Calu3 (cell line): ENCODE results near the gene SURF6. TPM values are rescaled to one million over a fixed set of nuclear protein-coding genes. Genes with fewer than 3 reads are reported as not detected.

ENCODE experiments used
- BruUV-seq: library from RNA; stranded (reverse); fragments of 400-500 nt; replicated peaks from 2 replicates; lab custom pipeline; 2021; lab: Mats Ljungman, UMichigan
- CTCF ChIA-PET: fragments of 300-600 bp; sonication (Branson Sonifier 250); formaldehyde crosslinking; loops from one replicate; lab custom pipeline; 2022; ENCODE audit warnings: antibody characterized with exemption; lab: Charles Lee
- DNase-seq: peaks from one replicate; pipeline ENCODE4 v3.0.0; 2022
- H3K27ac Mint-ChIP-seq: one replicate; pipeline ENCODE4 v1.8.0; 2022; ENCODE audit warnings: mixed read lengths; ENCODE audit not compliant: unreplicated experiment
- H3K27me3 Mint-ChIP-seq: one replicate; pipeline ENCODE4 v1.8.0; 2022; ENCODE audit warnings: mixed read lengths; ENCODE audit not compliant: unreplicated experiment
- H3K36me3 Mint-ChIP-seq: one replicate; pipeline ENCODE4 v1.8.0; 2022; ENCODE audit warnings: mild to moderate bottlenecking, moderate library complexity, mixed read lengths; ENCODE audit not compliant: insufficient read depth, unreplicated experiment
- H3K4me1 Mint-ChIP-seq: one replicate; pipeline ENCODE4 v1.8.0; 2022; ENCODE audit warnings: mild to moderate bottlenecking, low read depth, mixed read lengths; ENCODE audit not compliant: unreplicated experiment
- H3K4me3 Mint-ChIP-seq: one replicate; pipeline ENCODE4 v1.8.0; 2022; ENCODE audit warnings: mild to moderate bottlenecking, low read depth, moderate library complexity, mixed read lengths; ENCODE audit not compliant: unreplicated experiment
- H3K9me3 Mint-ChIP-seq: one replicate; pipeline ENCODE4 v1.8.0; 2022; ENCODE audit warnings: low read depth, mixed read lengths; ENCODE audit not compliant: unreplicated experiment
- intact Hi-C: fragments of 100-400 bp; cut with micrococcal nuclease; formaldehyde crosslinking; loops from one replicate; pipeline ENCODE4 v1.10.0; 2022; ENCODE audit not compliant: unreplicated experiment
- total RNA-seq: library from RNA; stranded (reverse); gene quantifications from 2 replicates; pipeline ENCODE4 v1.2.3, GENCODE V29; 2022
- TF ChIP-seq, protein P1 (sequence below): fragments of 200-600 bp; IDR thresholded peaks from one replicate; pipeline ENCODE4 v1.8.0; 2022; ENCODE audit warnings: antibody characterized with exemption; ENCODE audit not compliant: unreplicated experiment

The SURF6 gene
- total RNA-seq, 1 experiment from 2014 or later: 20.4 TPM

DNA sequence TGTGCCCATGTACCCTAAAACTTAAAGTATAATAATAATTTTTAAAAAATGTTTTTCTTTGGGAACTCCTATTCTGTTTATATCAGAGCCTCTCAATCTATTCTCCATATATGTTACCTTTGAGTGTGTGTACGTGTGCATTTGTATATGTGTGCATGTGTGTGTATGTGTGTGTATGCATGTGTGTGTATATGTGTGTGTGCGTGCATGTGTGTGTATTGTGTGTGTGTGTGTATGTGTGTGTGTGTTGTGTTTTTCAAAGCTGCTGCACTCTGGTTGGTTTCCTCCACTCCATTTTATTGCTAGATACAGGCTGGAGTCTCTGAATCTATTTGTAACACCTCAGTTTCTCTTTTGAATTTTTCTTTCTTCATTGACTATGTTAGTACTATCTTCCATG is 20.0 kb downstream of the SURF6 start:
- Mint-ChIP-seq H3K27me3 (peaks cover 17% of the 10 kb centered on the region), H3K4me3 (no peak overlapping the region), H3K4me1 (no peaks in the 10 kb centered on the region), H3K36me3 (no peaks in the 10 kb centered on the region), H3K27ac (no peak overlapping the region), H3K9me3 (no peaks in the 10 kb centered on the region)
- no TSS peak for BruUV-seq
- intact Hi-C loops: no loop called here
- CTCF ChIA-PET: no interaction called here
- TF ChIP-seq, protein P1, sequence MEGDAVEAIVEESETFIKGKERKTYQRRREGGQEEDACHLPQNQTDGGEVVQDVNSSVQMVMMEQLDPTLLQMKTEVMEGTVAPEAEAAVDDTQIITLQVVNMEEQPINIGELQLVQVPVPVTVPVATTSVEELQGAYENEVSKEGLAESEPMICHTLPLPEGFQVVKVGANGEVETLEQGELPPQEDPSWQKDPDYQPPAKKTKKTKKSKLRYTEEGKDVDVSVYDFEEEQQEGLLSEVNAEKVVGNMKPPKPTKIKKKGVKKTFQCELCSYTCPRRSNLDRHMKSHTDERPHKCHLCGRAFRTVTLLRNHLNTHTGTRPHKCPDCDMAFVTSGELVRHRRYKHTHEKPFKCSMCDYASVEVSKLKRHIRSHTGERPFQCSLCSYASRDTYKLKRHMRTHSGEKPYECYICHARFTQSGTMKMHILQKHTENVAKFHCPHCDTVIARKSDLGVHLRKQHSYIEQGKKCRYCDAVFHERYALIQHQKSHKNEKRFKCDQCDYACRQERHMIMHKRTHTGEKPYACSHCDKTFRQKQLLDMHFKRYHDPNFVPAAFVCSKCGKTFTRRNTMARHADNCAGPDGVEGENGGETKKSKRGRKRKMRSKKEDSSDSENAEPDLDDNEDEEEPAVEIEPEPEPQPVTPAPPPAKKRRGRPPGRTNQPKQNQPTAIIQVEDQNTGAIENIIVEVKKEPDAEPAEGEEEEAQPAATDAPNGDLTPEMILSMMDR: no peak
- DNase-seq: no peak

DNA sequence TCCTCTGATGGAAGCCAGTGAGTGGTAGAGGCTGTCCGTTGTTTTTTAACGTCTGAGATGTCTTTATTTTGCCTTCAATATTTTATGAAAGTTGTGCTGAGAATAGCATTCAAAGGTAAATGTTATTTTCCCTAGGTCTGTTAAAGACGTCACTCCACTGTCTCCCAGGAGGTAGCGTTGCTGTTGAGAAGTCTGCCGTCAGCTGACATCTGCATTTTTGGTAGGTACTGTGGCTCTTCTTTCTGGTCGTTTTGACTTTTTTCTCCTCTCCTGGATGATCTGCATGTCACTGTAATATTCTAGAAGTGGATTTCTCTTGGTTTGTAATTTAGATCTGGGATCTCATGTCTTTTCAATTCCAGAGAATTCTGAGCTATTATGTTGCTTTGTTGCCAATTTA is 26.4 kb downstream of the SURF6 start:
- TF ChIP-seq, protein P1: no peak
- Mint-ChIP-seq H3K4me3 (no peak overlapping the region), H3K9me3 (peaks cover 7% of the 10 kb centered on the region), H3K4me1 (no peaks in the 10 kb centered on the region), H3K27me3 (peaks cover 60% of the 10 kb centered on the region), H3K27ac (no peak overlapping the region), H3K36me3 (no peaks in the 10 kb centered on the region)
- CTCF ChIA-PET: interaction anchor here (0.7 kb wide), 1 partner anchor 194 kb away, joined by 4 read pairs; no protein-coding TSS in a partner anchor
- intact Hi-C loops: no loop called here
- DNase-seq: no peak
- BruUV-seq: no TSS peak

DNA sequence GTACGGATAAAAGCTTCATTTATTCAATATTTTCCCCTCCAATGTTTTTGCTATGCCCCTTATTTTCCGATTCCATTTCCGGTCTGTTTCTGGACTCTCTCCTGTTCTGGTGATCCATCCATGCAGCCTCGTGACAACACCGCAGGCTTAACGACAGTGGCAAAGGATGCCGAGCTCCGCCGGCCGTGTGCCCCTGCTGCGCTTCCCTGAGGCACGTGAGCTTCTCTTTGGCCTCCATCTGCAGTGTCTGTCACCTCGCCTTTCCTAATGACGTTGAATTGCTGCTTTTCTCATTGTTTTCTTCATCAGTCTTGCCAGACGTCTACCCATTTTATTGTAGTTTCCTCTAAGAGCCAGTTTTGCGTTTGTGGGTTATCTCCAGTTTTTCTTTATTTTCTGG is 28.7 kb downstream of the SURF6 start:
- no peaks in the 10 kb centered on the region for H3K4me1 Mint-ChIP-seq
- no TSS peak for BruUV-seq
- intact Hi-C loops: no loop called here
- H3K27ac Mint-ChIP-seq: no peak overlapping the region
- CTCF ChIA-PET: no interaction called here
- no peak overlapping the region for H3K4me3 Mint-ChIP-seq
- no peaks in the 10 kb centered on the region for H3K36me3 Mint-ChIP-seq
- no peak for DNase-seq
- TF ChIP-seq, protein P1: no peak
- peaks cover 65% of the 10 kb centered on the region for H3K27me3 Mint-ChIP-seq
- H3K9me3 Mint-ChIP-seq: peaks cover 7% of the 10 kb centered on the region

DNA sequence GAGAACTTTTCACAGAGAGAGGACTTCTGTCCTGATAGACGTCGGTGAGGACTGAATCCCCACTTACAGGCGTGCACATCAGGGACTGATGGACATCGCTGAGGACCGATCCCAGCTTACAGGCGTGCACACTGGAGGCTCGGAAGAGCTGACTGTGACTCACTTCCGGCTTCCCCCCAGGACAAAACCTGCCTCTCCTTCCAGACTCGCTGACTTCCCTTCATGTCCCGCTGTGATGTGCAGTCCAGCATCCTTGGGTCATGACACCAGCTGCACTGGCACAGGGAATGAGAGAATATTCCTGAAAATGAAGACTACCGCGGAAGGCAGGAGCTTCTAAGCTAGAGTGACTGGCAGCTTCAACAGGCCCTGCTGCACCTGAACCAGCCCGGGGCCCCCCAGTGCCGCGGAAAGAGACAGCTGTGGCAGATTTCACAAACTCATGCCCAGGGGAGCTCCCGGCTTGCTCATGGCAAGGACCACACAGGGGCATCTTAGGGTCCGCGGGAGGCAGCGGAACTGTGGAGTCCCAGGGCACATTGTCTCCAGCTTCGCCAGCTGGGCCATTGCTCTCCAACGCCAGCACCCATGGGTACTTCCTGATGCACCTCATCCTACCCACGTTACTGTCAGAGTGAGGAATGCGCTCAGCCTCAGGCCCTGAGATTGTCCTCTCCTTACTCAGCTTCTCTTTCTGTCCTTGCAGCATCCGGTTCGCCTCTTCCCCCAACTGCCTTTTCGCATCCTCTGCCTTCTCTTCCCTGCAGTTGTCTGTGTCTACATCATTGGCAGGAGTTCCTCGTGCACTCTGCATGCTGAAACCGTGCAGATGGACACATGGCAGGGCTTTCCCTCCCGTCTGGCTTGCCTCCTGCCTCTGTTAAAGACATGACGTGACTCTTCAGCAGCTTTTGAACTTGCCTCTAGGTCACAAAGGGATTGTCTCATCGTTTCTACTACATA is 29.5 kb downstream of the SURF6 start:
- no TSS peak for BruUV-seq
- CTCF ChIA-PET: no interaction called here
- TF ChIP-seq, protein P1: no peak

More for the DNA sequence above, 29.5 kb downstream of the SURF6 start:
- Mint-ChIP-seq H3K27ac (no peak overlapping the region), H3K4me3 (no peak overlapping the region), H3K9me3 (peaks cover 7% of the 10 kb centered on the region), H3K27me3 (peaks cover 73% of the 10 kb centered on the region), H3K4me1 (no peaks in the 10 kb centered on the region), H3K36me3 (no peaks in the 10 kb centered on the region)
- intact Hi-C loops: no loop called here
- DNase-seq: no peak
